Measurements from ENCODE around the gene PMEL.
A peak's percentile ranks its signal among the peaks of the same experiment; 100 is the strongest.
"Not testable (repeated sequence)": the region's sequence is repeated elsewhere in the genome, so short reads cannot be mapped to it uniquely, and the experiment has no call there.

PMEL gene

GRCh38 chr12:55940065-55940732 is 25.6 kb downstream of the PMEL start:
- DNase-seq, result peak; percentile 70

GRCh38 chr12:55938826-55939501 is 26.9 kb downstream of the PMEL start:
- no peak for DNase-seq

- DNase-seq, result no peak
Measured at GRCh38 chr12:55937981-55938380, 27.9 kb downstream of the PMEL start.

GRCh38 chr12:55935738-55936151 is 30.1 kb downstream of the PMEL start:
- no peak for DNase-seq

GRCh38 chr12:55934773-55935172 is 31.1 kb downstream of the PMEL start:
- DNase-seq, result no peak

- DNase-seq, result no peak
Measured at GRCh38 chr12:55933799-55934742, 31.8 kb downstream of the PMEL start.

GRCh38 chr12:55933169-55933798 is 32.6 kb downstream of the PMEL start:
- no peak for DNase-seq

- DNase-seq, result no peak
Measured at GRCh38 chr12:55932551-55932910, 33.3 kb downstream of the PMEL start.

GRCh38 chr12:55931780-55932550 is 33.9 kb downstream of the PMEL start:
- no peak for DNase-seq

GRCh38 chr12:55931317-55931779 is 34.5 kb downstream of the PMEL start:
- DNase-seq, result no peak

GRCh38 chr12:55930771-55931316 is 35.0 kb downstream of the PMEL start, which contains the start of gene DGKA:
Gene DGKA, plus strand, starts transcription at chr12:55931162. Its CDS starts 5,342 bp downstream, at chr12:55936504.
- no peak for DNase-seq

GRCh38 chr12:55929306-55929791 is 36.5 kb downstream of the PMEL start:
- DNase-seq, result no peak

GRCh38 chr12:55927588-55928502 is 38.0 kb downstream of the PMEL start, which contains the start of gene PYM1:
Gene PYM1, minus strand, starts transcription at chr12:55927894. Its CDS starts 133 bp downstream, at chr12:55927761.
- DNase-seq, result peak; percentile 45

GRCh38 chr12:55926738-55927587 is 38.9 kb downstream of the PMEL start:
- DNase-seq, result peak; percentile 84

- no peak for DNase-seq
Measured at GRCh38 chr12:55925870-55926737, 39.7 kb downstream of the PMEL start.

GRCh38 chr12:55925371-55925770 is 40.5 kb downstream of the PMEL start:
- no peak for DNase-seq

- not testable (repeated sequence) for DNase-seq
Measured at GRCh38 chr12:55923648-55924047, 42.2 kb downstream of the PMEL start.

- no peak for DNase-seq
Measured at GRCh38 chr12:55922126-55922525, 43.7 kb downstream of the PMEL start.
